Stimulated activated CD4-positive, alpha-beta T cell treated with anti-CD3 and anti-CD28 coated beads, Interleukin-2, amount 100 ng/mL, for 4 hours (primary cell): ENCODE measurements around the gene ARMC6.
A peak's percentile ranks its signal among the peaks of the same experiment; 100 is the strongest.

ENCODE experiments used
- DNase-seq: peaks from one replicate; pipeline ENCODE4 v3.0.0-alpha.2; 2020; ENCODE audit warnings: low read depth

ARMC6 gene

GRCh38 chr19:19054315-19054938 lies 21.0 kb downstream of the ARMC6 start:
- no peak for DNase-seq

GRCh38 chr19:19054939-19055440 lies 21.6 kb downstream of the ARMC6 start:
- DNase-seq = no peak

- no peak for DNase-seq
Measured at GRCh38 chr19:19055701-19056100, 22.3 kb downstream of the ARMC6 start.

- no peak for DNase-seq
Measured at GRCh38 chr19:19056636-19057275, 23.4 kb downstream of the ARMC6 start.

- no peak for DNase-seq
Measured at GRCh38 chr19:19057317-19057716, 23.9 kb downstream of the ARMC6 start.

GRCh38 chr19:19057720-19058119 lies 24.3 kb downstream of the ARMC6 start:
- DNase-seq = no peak

- no peak for DNase-seq
Measured at GRCh38 chr19:19059018-19059836, 25.8 kb downstream of the ARMC6 start.

GRCh38 chr19:19059837-19060611 lies 26.6 kb downstream of the ARMC6 start:
- DNase-seq = no peak

GRCh38 chr19:19061506-19061905 lies 28.1 kb downstream of the ARMC6 start:
- DNase-seq = no peak

- no peak for DNase-seq
Measured at GRCh38 chr19:19062454-19063182, 29.2 kb downstream of the ARMC6 start.

GRCh38 chr19:19063183-19064097 lies 30.0 kb downstream of the ARMC6 start, which contains the start of gene SLC25A42:
SLC25A42 (plus strand) TSS chr19:19063994; CDS start chr19:19096125, 32,131 bp downstream.
- peak; percentile 97 for DNase-seq

- DNase-seq = peak; percentile 13
Measured at GRCh38 chr19:19064098-19064722, 30.8 kb downstream of the ARMC6 start.

GRCh38 chr19:19064811-19065745 lies 31.7 kb downstream of the ARMC6 start:
- DNase-seq = no peak

GRCh38 chr19:19067276-19068072 lies 34.1 kb downstream of the ARMC6 start:
- DNase-seq = no peak

GRCh38 chr19:19068659-19069654 lies 35.6 kb downstream of the ARMC6 start:
- DNase-seq = no peak

- DNase-seq = no peak
Measured at GRCh38 chr19:19071897-19072296, 38.5 kb downstream of the ARMC6 start.
